ENCODE results near the gene IL5RA. TPM values are rescaled to one million over a fixed set of nuclear protein-coding genes. Genes with fewer than 3 reads are reported as not detected.

The IL5RA gene
- polyA plus RNA-seq, 1 of the 3 experiments (the other 2 are of a cell fraction): not detected

GRCh38 chr3:3145831-3146230 is 35.7 kb upstream of the IL5RA start:
- Histone ChIP-seq H2AFZ (ENCODE audit: low read depth) (no peak overlapping the region), H3F3A (replicated peaks; ENCODE audit: insufficient read depth) (peaks cover 18% of the 10 kb centered on the region), H3K4me2 (no peak overlapping the region), H3K4me3 (ENCODE audit: low read depth in 2 of 2, low read length in 1 of 2) (no peak overlapping the region), H3K9me3 (no peaks in the 10 kb centered on the region), H3K36me3 (replicated peaks in 1 of 2; ENCODE audit: control insufficient read depth in 1 of 2, insufficient read depth in 2 of 2, low read length in 1 of 2) (peaks cover 65 to 96% of the 10 kb centered on the region in 2 experiments), H3K9ac (no peak overlapping the region), H3K4me1 (ENCODE audit: control insufficient read depth in 1 of 2, insufficient read depth in 2 of 2, low read depth in 1 of 2, low read length in 1 of 2) (no peaks in the 10 kb centered on the region; a peak in 1 of 4 replicates), H4K20me1 (ENCODE audit: insufficient read depth) (no peaks in the 10 kb centered on the region), H3K9me2 (no peaks in the 10 kb centered on the region), H3K27ac (ENCODE audit: low read depth in 2 of 2, low read length in 1 of 2) (no peak overlapping the region), H3K27me3 (ENCODE audit: insufficient read depth) (no peaks in the 10 kb centered on the region), H3K79me2 (ENCODE audit: insufficient read depth) (peaks cover 10% of the 10 kb centered on the region; the same call in 1 of the 2 replicates)
- no peak for DNase-seq
- ChIA-PET CTCF (no interaction called here), POLR2A (no interaction called here)
- 95% methylated on average over 8 of the region's 8 CpGs for WGBS (ENCODE audit: low lambda C conversion rate)
- TF ChIP-seq TCF12 (IDR thresholded peaks at IDR 0.05) (no peak), JUND (IDR thresholded peaks at IDR 0.05) (no peak), USF2 (IDR thresholded peaks at IDR 0.05; ENCODE audit: borderline replicate concordance, low read depth, low read length) (no peak), SIN3A (IDR thresholded peaks at IDR 0.05; ENCODE audit: borderline replicate concordance, low read depth, low read length) (no peak), EZH2phosphoT487 (IDR thresholded peaks at IDR 0.05; ENCODE audit: borderline replicate concordance, low read depth) (no peak), NFIC (IDR thresholded peaks at IDR 0.05; ENCODE audit: borderline replicate concordance) (no peak), USF1 (IDR thresholded peaks at IDR 0.05; ENCODE audit: borderline replicate concordance, low read depth) (no peak), CHD2 (IDR thresholded peaks at IDR 0.05; ENCODE audit: low read length, partially characterized antibody) (no peak)

- Histone ChIP-seq H3K4me3 (ENCODE audit: low read depth in 2 of 2, low read length in 1 of 2) (no peak overlapping the region), H2AFZ (ENCODE audit: low read depth) (no peak overlapping the region), H3K4me2 (no peak overlapping the region), H3K9me3 (no peaks in the 10 kb centered on the region), H3F3A (replicated peaks; ENCODE audit: insufficient read depth) (no peaks in the 10 kb centered on the region), H3K27me3 (ENCODE audit: insufficient read depth) (no peaks in the 10 kb centered on the region), H3K4me1 (ENCODE audit: control insufficient read depth in 1 of 2, insufficient read depth in 2 of 2, low read depth in 1 of 2, low read length in 1 of 2) (no peaks in the 10 kb centered on the region; a peak in 1 of 4 replicates), H3K9me2 (no peaks in the 10 kb centered on the region), H4K20me1 (ENCODE audit: insufficient read depth) (no peaks in the 10 kb centered on the region), H3K9ac (no peak overlapping the region), H3K36me3 (replicated peaks in 1 of 2; ENCODE audit: control insufficient read depth in 1 of 2, insufficient read depth in 2 of 2, low read length in 1 of 2) (peaks cover 63 to 96% of the 10 kb centered on the region in 2 experiments), H3K27ac (ENCODE audit: low read depth in 2 of 2, low read length in 1 of 2) (no peak overlapping the region), H3K79me2 (ENCODE audit: insufficient read depth) (peaks cover 16% of the 10 kb centered on the region)
- CTCF ChIA-PET: no interaction called here
- POLR2A ChIA-PET: no interaction called here
- TF ChIP-seq SIN3A (IDR thresholded peaks at IDR 0.05; ENCODE audit: borderline replicate concordance, low read depth, low read length) (no peak), TCF12 (IDR thresholded peaks at IDR 0.05) (no peak), YY1 (IDR thresholded peaks at IDR 0.05; ENCODE audit: low read depth) (no peak)
- no peak for DNase-seq
Measured at GRCh38 chr3:3141939-3142338, 31.8 kb upstream of the IL5RA start.

GRCh38 chr3:3137526-3137925 is 27.4 kb upstream of the IL5RA start:
- H4K20me1 ChIP-seq (ENCODE audit: insufficient read depth): peaks cover 14% of the 10 kb centered on the region; the same call in 1 of the 2 replicates
- peaks cover 59 to 85% of the 10 kb centered on the region in 2 experiments for H3K36me3 ChIP-seq (replicated peaks in 1 of 2; ENCODE audit: control insufficient read depth in 1 of 2, insufficient read depth in 2 of 2, low read length in 1 of 2)
- H3K4me3 ChIP-seq (ENCODE audit: low read depth in 2 of 2, low read length in 1 of 2): no peak overlapping the region
- H3K27ac ChIP-seq (ENCODE audit: low read depth in 2 of 2, low read length in 1 of 2): no peak overlapping the region
- WGBS (ENCODE audit: low lambda C conversion rate): 97% methylated on average over 6 of the region's 6 CpGs
- no peaks in the 10 kb centered on the region; a peak in 1 of 4 replicates for H3K4me1 ChIP-seq (ENCODE audit: control insufficient read depth in 1 of 2, insufficient read depth in 2 of 2, low read depth in 1 of 2, low read length in 1 of 2)
- CTCF ChIA-PET: no interaction called here
- H3K9me3 ChIP-seq: no peaks in the 10 kb centered on the region
- POLR2A ChIA-PET: no interaction called here
- no peaks in the 10 kb centered on the region for H3K9me2 ChIP-seq
- H3K9ac ChIP-seq: no peak overlapping the region
- DNase-seq: no peak
- no peak overlapping the region for H2AFZ ChIP-seq (ENCODE audit: low read depth)
- H3F3A ChIP-seq (replicated peaks; ENCODE audit: insufficient read depth): no peaks in the 10 kb centered on the region
- H3K79me2 ChIP-seq (ENCODE audit: insufficient read depth): peaks cover 49% of the 10 kb centered on the region
- H3K27me3 ChIP-seq (ENCODE audit: insufficient read depth): no peaks in the 10 kb centered on the region
- H3K4me2 ChIP-seq: no peak overlapping the region
- TF ChIP-seq REST (IDR thresholded peaks at IDR 0.05; ENCODE audit: low read depth, low read length) (no peak), MEF2A (IDR thresholded peaks at IDR 0.05; ENCODE audit: borderline replicate concordance, low read depth) (no peak), PBX3 (IDR thresholded peaks at IDR 0.05) (no peak), ZBTB33 (IDR thresholded peaks at IDR 0.05; ENCODE audit: borderline replicate concordance, low read depth) (no peak), SIN3A (IDR thresholded peaks at IDR 0.05; ENCODE audit: borderline replicate concordance, low read depth, low read length) (no peak)
